Right lobe of liver (tissue), 6 donors: Measurements from ENCODE around the gene PPP6R3. TPM values are rescaled to one million over a fixed set of nuclear protein-coding genes. Genes with fewer than 3 reads are reported as not detected.

Experiments used
- ATAC-seq, 4 donors: fragments of 200-7000 bp; cut with Tn5 transposase; one replicate each; pipeline ENCODE4 v1.9.1; 2020; ENCODE audit warnings: mild to moderate bottlenecking in 4 of 4, moderate library complexity in 4 of 4
- DNase-seq, 3 donors: peaks; one replicate each; pipeline ENCODE4 v3.0.0-alpha.2; 2020
- H3K27ac ChIP-seq, 3 donors: fragments of 200-600 bp; one replicate each; pipeline ENCODE4 v1.8.0; 2022
- H3K27me3 ChIP-seq, 2 donors: fragments of 200-600 bp; one replicate each; pipeline ENCODE4 v1.8.0; 2022
- H3K36me3 ChIP-seq, 4 donors: fragments of 200-600 bp; sonication (generic) in 1 of 4; one replicate each; pipeline versions ENCODE4 v1.5.1 to v1.8.0; 2017 to 2022; ENCODE audit warnings: control low read depth in 1 of 4
- H3K4me1 ChIP-seq, 4 donors: fragments of 200-600 bp; sonication (generic) in 1 of 4; one replicate each; pipeline versions ENCODE4 v1.5.1 to v1.8.0; 2017 to 2022; ENCODE audit warnings: control low read depth in 1 of 4
- H3K4me3 ChIP-seq, 3 donors: fragments of 200-600 bp; one replicate each; pipeline ENCODE4 v1.8.0; 2022
- H3K9me3 ChIP-seq, 4 donors: fragments of 200-600 bp; sonication (generic) in 1 of 4; one replicate each; pipeline versions ENCODE4 v1.5.1 to v1.8.0; 2017 to 2022; ENCODE audit warnings: control low read depth in 1 of 4
- CTCF ChIP-seq, 4 donors: fragments of 200-600 bp in 3 of 4; fragments of 450-650 bp in 1 of 4; IDR thresholded peaks; one replicate each; pipeline versions ENCODE4 v1.5.1 to v1.8.0; 2016 to 2022; ENCODE audit warnings: antibody characterized with exemption in 4 of 4, mild to moderate bottlenecking in 2 of 4
- POLR2A ChIP-seq: fragments of 450-650 bp; IDR thresholded peaks from one replicate; pipeline ENCODE4 v1.6.1; 2017; ENCODE audit warnings: antibody characterized with exemption, mild to moderate bottlenecking
- WGBS: methylation state at CpG from one replicate; pipeline ENCODE4 v1.1.6; 2018; ENCODE audit warnings: low coverage, low lambda C conversion rate; ENCODE audit not compliant: insufficient coverage; ENCODE audit errors: missing lambda C conversion rate; 5-methylcytosine and 5-hydroxymethylcytosine counted together
- intact Hi-C, 2 donors: fragments of 100-400 bp; cut with DNase I; formaldehyde crosslinking; loops; one replicate each; pipeline versions ENCODE4 v1.11.2 to v1.14.1; 2022
- total RNA-seq, 6 experiments: library from RNA; depleted of rRNA in 2 of 6; stranded (reverse); fragments of >200 nt in 2 of 6; fragmentation: NEBNext Ultra II Directional in 3 of 6; extraction: Animal tissue kit (Norgen Biotek cat#: 25700) in 3 of 6; gene quantifications; one replicate each; pipeline versions ENCODE4 v1.1.0 to v1.2.4, GENCODE V29; 2016 to 2023
- donor health status: DM: no; HTN: yes; CAD: no.
- donor health status: DM: no; HTN: no; CAD: no.
- donor health status: DM: no; HTN: no; CAD: no.
- donor health status: DM: no; HTN: yes; CAD: no.
- donor health status: DM: no; HTN: yes; CAD: no.

PPP6R3 gene
- total RNA-seq, 6 experiments from 2014 or later: 35.8 to 48.3 (median 39.2) TPM

DNA sequence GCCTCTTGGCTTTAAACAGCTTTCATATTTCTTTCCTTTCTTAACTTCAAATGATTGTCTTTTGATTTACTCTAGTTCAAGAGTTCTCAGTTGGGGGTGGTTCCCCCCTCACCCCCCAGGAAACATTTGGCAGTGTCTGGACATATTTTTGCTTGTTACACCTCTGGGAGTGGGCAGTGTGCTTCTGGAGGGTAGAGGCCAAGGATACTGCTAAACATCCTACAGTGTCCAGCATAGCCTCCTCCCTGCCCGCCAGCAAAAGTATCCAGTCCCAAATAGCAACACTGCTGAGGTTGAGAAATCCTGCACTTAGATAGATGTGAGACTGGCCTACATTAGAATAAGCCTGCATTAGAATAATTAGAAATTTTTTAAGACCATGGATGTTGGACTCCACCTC lies 3.2 kb downstream of the PPP6R3 start:
- Histone ChIP-seq H3K4me1 (peaks cover 0 to 52% (median 16%) of the 10 kb centered on the region in 4 donors), H3K9me3 (no peaks in the 10 kb centered on the region), H3K36me3 (no peaks in the 10 kb centered on the region), H3K27ac (no peak overlapping the region), H3K4me3 (no peak overlapping the region), H3K27me3 (no peaks in the 10 kb centered on the region)
- ATAC-seq (no peak), DNase-seq (peak in 1 of 3 donors; percentile 32)
- no CpG with 5 or more reads among the region's 1 CpG for WGBS
- intact Hi-C loops: no loop called here
- TF ChIP-seq POLR2A: no peak
- no peak for TF ChIP-seq CTCF (IDR thresholded peaks at IDR 0.05)

- Histone ChIP-seq H3K27me3 (no peaks in the 10 kb centered on the region), H3K4me3 (no peak overlapping the region), H3K27ac (no peak overlapping the region), H3K36me3 (no peaks in the 10 kb centered on the region), H3K9me3 (no peaks in the 10 kb centered on the region), H3K4me1 (peaks cover 0 to 73% (median 25%) of the 10 kb centered on the region in 4 donors)
- intact Hi-C loops: no loop called here
- TF ChIP-seq POLR2A (no peak), CTCF (IDR thresholded peaks at IDR 0.05) (no peak)
- DNase-seq (no peak), ATAC-seq (no peak)
- WGBS: 83% methylated on average over 7 of the region's 8 CpGs
Measured at GRCh38 chr11:68467201-68467834, 6.8 kb downstream of the PPP6R3 start.

DNA sequence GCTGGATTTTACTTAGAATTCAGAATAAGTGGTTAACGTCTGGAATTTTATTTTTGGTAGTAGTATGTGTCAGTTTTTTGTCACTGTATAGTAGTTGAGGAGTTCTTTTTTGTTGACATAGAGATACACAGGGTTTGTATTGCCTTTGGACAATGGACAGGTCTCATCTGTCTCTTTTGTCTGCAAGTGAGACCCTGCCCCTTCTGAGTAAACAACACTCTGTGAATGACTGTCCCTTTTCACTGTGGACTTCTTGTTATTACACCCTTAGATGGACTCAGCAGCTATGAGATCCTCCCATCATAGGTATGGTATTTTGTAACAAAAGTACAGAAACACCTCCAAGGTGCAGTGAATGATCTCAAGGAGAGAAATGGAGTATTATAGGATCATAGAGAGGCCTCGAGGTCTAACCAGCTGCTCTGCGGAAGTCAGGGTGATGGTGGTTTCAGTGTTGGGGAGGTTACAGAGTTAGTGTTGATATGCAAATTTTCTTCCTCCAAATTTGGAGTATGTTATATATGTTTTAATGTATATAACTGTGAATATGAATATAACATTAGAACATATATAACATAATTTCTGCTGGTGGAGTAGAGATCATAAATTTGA lies 7.8 kb downstream of the PPP6R3 start:
- no peak overlapping the region for H3K4me3 ChIP-seq
- no peak overlapping the region for H3K27ac ChIP-seq
- no peaks in the 10 kb centered on the region for H3K9me3 ChIP-seq
- DNase-seq: no peak
- H3K36me3 ChIP-seq: no peaks in the 10 kb centered on the region
- ATAC-seq: peak in 1 of 4 donors; percentile 15
- intact Hi-C loops: no loop called here
- WGBS: 51% methylated on average over 3 of the region's 3 CpGs
- peaks cover 0 to 64% (median 25%) of the 10 kb centered on the region in 4 donors for H3K4me1 ChIP-seq
- TF ChIP-seq CTCF (IDR thresholded peaks at IDR 0.05) (no peak), POLR2A (no peak)
- no peaks in the 10 kb centered on the region for H3K27me3 ChIP-seq

DNA sequence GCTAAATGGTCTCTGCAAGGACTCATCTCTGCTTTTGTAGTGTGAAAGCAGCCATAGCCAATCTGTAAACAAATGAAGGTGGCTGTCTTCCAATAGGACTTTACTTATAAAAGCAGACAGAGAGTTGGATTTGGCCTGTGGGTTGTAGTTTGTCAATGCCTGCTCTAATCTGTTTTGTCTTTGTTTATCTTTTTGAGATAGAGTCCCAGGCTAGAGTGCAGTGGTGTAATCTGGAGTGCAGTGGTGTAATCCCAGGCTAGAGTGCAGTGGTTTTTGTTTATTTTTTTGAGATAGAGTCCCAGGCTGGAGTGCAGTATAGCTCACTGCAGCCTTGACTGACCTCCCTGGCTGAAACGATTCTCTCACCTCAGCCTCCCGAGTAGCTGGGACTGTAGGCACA lies 8.6 kb downstream of the PPP6R3 start:
- ATAC-seq: peak; percentile 93 to 95 (median 94)
- Histone ChIP-seq H3K9me3 (no peaks in the 10 kb centered on the region), H3K4me3 (no peak overlapping the region), H3K27me3 (no peaks in the 10 kb centered on the region), H3K27ac (peak overlapping the region in 1 of 3 donors; percentile 24), H3K36me3 (no peaks in the 10 kb centered on the region), H3K4me1 (peaks cover 0 to 56% (median 24%) of the 10 kb centered on the region in 4 donors)
- TF ChIP-seq POLR2A (no peak), CTCF (IDR thresholded peaks at IDR 0.05) (no peak)
- WGBS: 6% methylated on average over 2 of the region's 2 CpGs
- intact Hi-C loops: no loop called here
- DNase-seq: peak in 2 of 3 donors; percentile 29 to 80
